IMR-90 (cell line): Measurements from ENCODE around the gene EDC4. TPM values are rescaled to one million over a fixed set of nuclear protein-coding genes. Genes with fewer than 3 reads are reported as not detected.

Experiments used
- ATAC-seq: fragments of 200-7000 bp; cut with Tn5 transposase; 2 replicates; pipeline ENCODE4 v1.9.1; 2020; ENCODE audit warnings: low read depth, mild to moderate bottlenecking, moderate library complexity
- BruUV-seq: library from RNA; stranded (reverse); fragments of 400-500 nt; replicated peaks from 2 replicates; lab custom pipeline; 2021; lab: Mats Ljungman, UMichigan
- CTCF ChIA-PET: fragments of 300-600 bp; formaldehyde crosslinking; extraction: SDS; loops from one replicate; lab custom pipeline; 2021; ENCODE audit warnings: antibody characterized with exemption; lab: Yijun Ruan, JAX
- POLR2A ChIA-PET: fragments of 300-600 bp; sonication (Branson Sonifier 250); formaldehyde crosslinking; loops from one replicate; lab custom pipeline; 2022; ENCODE audit warnings: antibody characterized with exemption; ENCODE audit not compliant: unreplicated experiment; lab: Charles Lee
- DNase-seq: peaks from one replicate; pipeline ENCODE4 v3.0.0; 2013
- H2AFZ ChIP-seq: replicated peaks from 2 replicates; pipeline ENCODE3; 2013; ENCODE audit warnings: low read length, mild to moderate bottlenecking; ENCODE audit not compliant: poor library complexity
- H2AK5ac ChIP-seq: 2 replicates; pipeline ENCODE4 v1.6.1; 2013; ENCODE audit warnings: low read depth, low read length, inconsistent platforms
- H2AK9ac ChIP-seq: replicated peaks from 2 replicates; pipeline ENCODE3; 2013; ENCODE audit warnings: mild to moderate bottlenecking, low read depth, low read length, moderate library complexity; ENCODE audit not compliant: poor library complexity
- H2BK120ac ChIP-seq: 2 replicates; pipeline ENCODE4 v1.6.1; 2013; ENCODE audit warnings: low read depth, low read length, inconsistent platforms
- H2BK15ac ChIP-seq: 3 replicates; pipeline ENCODE4 v1.6.1; 2013; ENCODE audit warnings: low read depth, low read length, inconsistent platforms
- H2BK20ac ChIP-seq: 2 replicates; pipeline ENCODE4 v1.6.1; 2013; ENCODE audit warnings: low read depth, mild to moderate bottlenecking, inconsistent platforms, low read length, moderate library complexity
- H2BK5ac ChIP-seq: 2 replicates; pipeline ENCODE4 v1.6.1; 2013; ENCODE audit warnings: mild to moderate bottlenecking, low read depth, low read length, inconsistent platforms; ENCODE audit not compliant: poor library complexity, severe bottlenecking
- H3K14ac ChIP-seq: replicated peaks from 2 replicates; pipeline ENCODE4 v1.6.1; 2013; ENCODE audit warnings: low read depth, low read length, inconsistent platforms
- H3K18ac ChIP-seq: 2 replicates; pipeline ENCODE4 v1.6.1; 2013; ENCODE audit warnings: low read depth, low read length, control low read depth
- H3K23ac ChIP-seq: 2 replicates; pipeline ENCODE4 v1.6.1; 2013; ENCODE audit warnings: low read depth, low read length, inconsistent platforms
- H3K27ac ChIP-seq: 2 replicates; pipeline ENCODE4 v1.5.1; 2013; ENCODE audit warnings: mild to moderate bottlenecking, control low read depth, low read length; ENCODE audit not compliant: insufficient read depth
- H3K27me3 ChIP-seq: 2 replicates; pipeline ENCODE4 v1.6.1; 2013; ENCODE audit warnings: low read length; ENCODE audit not compliant: control insufficient read depth, insufficient read depth
- H3K36me3 ChIP-seq: 2 replicates; pipeline ENCODE4 v1.6.1; 2013; ENCODE audit warnings: low read length, mixed read lengths; ENCODE audit not compliant: control insufficient read depth, insufficient read depth
- H3K4ac ChIP-seq: 2 replicates; pipeline ENCODE4 v1.6.1; 2013; ENCODE audit warnings: low read depth, low read length, inconsistent platforms
- H3K4me1 ChIP-seq: 2 replicates; pipeline ENCODE4 v1.6.1; 2013; ENCODE audit warnings: low read length, mixed read lengths; ENCODE audit not compliant: control insufficient read depth, insufficient read depth
- H3K4me2 ChIP-seq: 2 replicates; pipeline ENCODE4 v1.6.1; 2013; ENCODE audit warnings: low read depth, mild to moderate bottlenecking, control low read depth, low read length, moderate library complexity
- H3K4me3 ChIP-seq: 2 replicates; pipeline ENCODE4 v1.5.1; 2013; ENCODE audit warnings: low read depth, mild to moderate bottlenecking, control low read depth, low read length, moderate library complexity; ENCODE audit not compliant: insufficient read depth
- H3K56ac ChIP-seq: 2 replicates; pipeline ENCODE4 v1.6.1; 2013; ENCODE audit warnings: low read length, inconsistent platforms; ENCODE audit not compliant: insufficient read depth; ENCODE audit errors: extremely low read depth
- H3K79me1 ChIP-seq, 2 experiments: 2 replicates each; pipeline ENCODE4 v1.6.1; 2013; ENCODE audit warnings: low read length in 2 of 2, inconsistent platforms in 1 of 2, low read depth in 1 of 2
- H3K9ac ChIP-seq: 2 replicates; pipeline ENCODE4 v1.6.1; 2013; ENCODE audit warnings: low read depth, low read length, control low read depth
- H3K9me1 ChIP-seq: 2 replicates; pipeline ENCODE4 v1.6.1; 2013; ENCODE audit warnings: low read length, inconsistent platforms; ENCODE audit not compliant: insufficient read depth
- H3K9me3 ChIP-seq: 2 replicates; pipeline ENCODE4 v1.6.1; 2013; ENCODE audit warnings: low read length; ENCODE audit not compliant: control insufficient read depth, insufficient read depth
- H4K20me1 ChIP-seq: 2 replicates; pipeline ENCODE4 v1.6.1; 2013; ENCODE audit warnings: low read length, inconsistent platforms; ENCODE audit not compliant: insufficient read depth
- H4K5ac ChIP-seq: 2 replicates; pipeline ENCODE4 v1.6.1; 2013; ENCODE audit warnings: mild to moderate bottlenecking, low read depth, low read length, control low read depth
- H4K8ac ChIP-seq, 2 experiments: 2 replicates each; pipeline ENCODE4 v1.6.1; 2013; ENCODE audit warnings: low read depth in 2 of 2, low read length in 2 of 2, control low read depth in 1 of 2, inconsistent platforms in 1 of 2
- H4K91ac ChIP-seq: 2 replicates; pipeline ENCODE4 v1.6.1; 2013; ENCODE audit warnings: low read depth, low read length, inconsistent platforms; ENCODE audit not compliant: insufficient read depth
- BHLHE40 ChIP-seq: fragments of 150-350 bp; IDR thresholded peaks from 2 replicates; pipeline ENCODE4 v1.6.1; 2016; ENCODE audit warnings: mild to moderate bottlenecking, low read depth, low read length
- CEBPB ChIP-seq: IDR thresholded peaks from 2 replicates; pipeline ENCODE4 v1.6.1; 2012; ENCODE audit warnings: low read depth, low read length, improper control_type of control experiment
- CHD1 ChIP-seq: IDR thresholded peaks from 2 replicates; pipeline ENCODE4 v1.6.1; 2012; ENCODE audit warnings: low read depth, low read length, improper control_type of control experiment
- CTCF ChIP-seq: conservative IDR thresholded peaks from 2 replicates; pipeline ENCODE4 v1.5.1; 2012; ENCODE audit warnings: mild to moderate bottlenecking, low read depth, low read length, improper control_type of control experiment
- ELK1 ChIP-seq: fragments of 150-350 bp; IDR thresholded peaks from 2 replicates; pipeline ENCODE4 v1.6.1; 2016; ENCODE audit warnings: low read depth, mild to moderate bottlenecking, low read length, moderate library complexity, borderline replicate concordance
- MAFK ChIP-seq: IDR thresholded peaks from 2 replicates; pipeline ENCODE4 v1.6.1; 2012; ENCODE audit warnings: low read depth, low read length, improper control_type of control experiment
- MAZ ChIP-seq: IDR thresholded peaks from 2 replicates; pipeline ENCODE4 v1.6.1; 2012; ENCODE audit warnings: low read depth, mild to moderate bottlenecking, low read length, improper control_type of control experiment, moderate library complexity, borderline replicate concordance
- MXI1 ChIP-seq: IDR thresholded peaks from 2 replicates; pipeline ENCODE4 v1.6.1; 2012; ENCODE audit warnings: low read depth, mild to moderate bottlenecking, low read length, moderate library complexity, borderline replicate concordance
- POLR2A ChIP-seq: IDR thresholded peaks from 2 replicates; pipeline ENCODE4 v1.6.1; 2012; ENCODE audit warnings: mild to moderate bottlenecking, low read depth, low read length
- RFX5 ChIP-seq: IDR thresholded peaks from 2 replicates; pipeline ENCODE4 v1.8.0; 2012; ENCODE audit warnings: low read depth, mild to moderate bottlenecking, low read length, moderate library complexity
- USF2 ChIP-seq: fragments of 150-350 bp; IDR thresholded peaks from 2 replicates; pipeline ENCODE4 v1.6.1; 2017; ENCODE audit warnings: mild to moderate bottlenecking, antibody characterized with exemption, low read length, low read depth
- WGBS, 2 experiments: methylation state at CpG; one replicate each; pipeline versions ENCODE4 v1.1.5 to v1.1.7; 2013; ENCODE audit warnings: missing lambda C conversion rate in 2 of 2; ENCODE audit not compliant: insufficient read length in 1 of 2; ENCODE audit errors: extremely low coverage in 2 of 2; 5-methylcytosine and 5-hydroxymethylcytosine counted together
- dilution Hi-C: fragments of 300-500 bp; cut with HindIII; formaldehyde crosslinking; loops from one replicate; pipeline ENCODE4 v1.14.3; 2018; ENCODE audit warnings: low sequenced_read_pairs; ENCODE audit not compliant: unreplicated experiment
- in situ Hi-C: fragments of 300-500 bp; cut with MboI; formaldehyde crosslinking; loops from 3 replicates; pipeline ENCODE4 v1.14.3; 2019; ENCODE audit warnings: low sequenced_read_pairs, inconsistent platforms, mixed read lengths
- intact Hi-C: fragments of 100-400 bp; cut with micrococcal nuclease; formaldehyde crosslinking; loops from 2 replicates; pipeline ENCODE4 v1.10.0; 2022
- polyA plus RNA-seq, 3 experiments: library from polyadenylated mRNA; depleted of rRNA; stranded (reverse); fragments of >200 nt; gene quantifications; 2 replicates each; pipeline ENCODE4 v1.2.3, GENCODE V29; 2012; ENCODE audit warnings: low replicate concordance in 1 of 3
- total RNA-seq: library from RNA; depleted of rRNA; stranded (reverse); fragments of >200 nt; gene quantifications from 2 replicates; pipeline ENCODE4 v1.2.3, GENCODE V29; 2012

Gene EDC4
- total and polyA plus RNA-seq, 2 of the 4 experiments (the other 2 are of a cell fraction) = 33.2 to 64.0 TPM

- TF ChIP-seq CTCF (no peak), BHLHE40 (no peak)
Measured at GRCh38 chr16:67848118-67848517, 24.7 kb upstream of the EDC4 start (continued).

- Histone ChIP-seq H2BK5ac (no peak overlapping the region), H3K4me2 (no peak overlapping the region), H3K36me3 (peaks cover 6% of the 10 kb centered on the region), H3K9ac (no peak overlapping the region), H4K8ac (no peak overlapping the region), H3K4me1 (peaks cover 9% of the 10 kb centered on the region), H3K14ac (no peak overlapping the region), H4K91ac (no peak overlapping the region), H2BK120ac (no peak overlapping the region), H2BK20ac (no peak overlapping the region), H3K27ac (no peak overlapping the region), H2AFZ (no peak overlapping the region), H2AK5ac (no peak overlapping the region), H3K4me3 (no peak overlapping the region), H2AK9ac (no peak overlapping the region), H3K79me1 (peaks cover 12 to 72% of the 10 kb centered on the region in 2 experiments), H4K5ac (no peak overlapping the region), H3K9me3 (no peaks in the 10 kb centered on the region), H3K9me1 (peaks cover 37% of the 10 kb centered on the region), H4K20me1 (peaks cover 91% of the 10 kb centered on the region), H2BK15ac (no peak overlapping the region), H3K18ac (no peak overlapping the region), H3K56ac (no peak overlapping the region), H3K27me3 (no peaks in the 10 kb centered on the region), H3K4ac (no peak overlapping the region), H3K23ac (no peak overlapping the region)
- CTCF ChIA-PET = no interaction called here
- in situ Hi-C loops (no loop called here), dilution Hi-C loops (no loop called here), intact Hi-C loops (no loop called here)
- ATAC-seq = no peak
- no TSS peak for BruUV-seq
- 100% methylated on average over 1 of the region's 3 CpGs; no CpG with 5 or more reads in 1 of the 2 experiments for WGBS, 2 experiments
- no peak for DNase-seq
- POLR2A ChIA-PET = no interaction called here
- TF ChIP-seq CHD1 (no peak), CTCF (no peak), CEBPB (no peak), RFX5 (no peak), MAFK (no peak), ELK1 (no peak), MXI1 (no peak), POLR2A (no peak), MAZ (no peak), BHLHE40 (no peak), USF2 (no peak)
Measured at GRCh38 chr16:67853670-67854069, 19.2 kb upstream of the EDC4 start.
